K562 (cell line): ENCODE measurements around the gene ANKS1A. TPM values are rescaled to one million over a fixed set of nuclear protein-coding genes. Genes with fewer than 3 reads are reported as not detected.
"Not testable (repeated sequence)": the region's sequence is repeated elsewhere in the genome, so short reads cannot be mapped to it uniquely, and the experiment has no call there.

ENCODE experiments used
- ATAC-seq: fragments of 200-7000 bp; cut with Tn5 transposase; 3 replicates; pipeline ENCODE4 v1.9.1; 2020; ENCODE audit warnings: moderate library complexity
- BruUV-seq: library from RNA; stranded (reverse); fragments of 400-500 nt; replicated peaks from 2 replicates; lab custom pipeline; 2021; lab: Mats Ljungman, UMichigan
- CTCF ChIA-PET: fragments of 300-600 bp; formaldehyde crosslinking; extraction: SDS; loops from one replicate; lab custom pipeline; 2021; ENCODE audit warnings: low intra/inter-chr PET ratio; lab: Yijun Ruan, JAX
- POLR2A ChIA-PET: fragments of 300-600, 350-650 bp; sonication (Branson Sonifier 250); formaldehyde crosslinking; extraction: SDS; loops from one replicate; lab custom pipeline; 2021; ENCODE audit warnings: antibody characterized with exemption, inconsistent platforms; lab: Yijun Ruan, JAX
- DNase-seq, 4 experiments: peaks; one replicate each; pipeline versions ENCODE4 v3.0.0 to v3.0.0-alpha.2; 2011 to 2018; ENCODE audit warnings: low spot score in 3 of 4, mixed read lengths in 3 of 4; ENCODE audit errors: extremely low read depth in 1 of 4
- FAIRE-seq: peaks from 2 replicates; lab custom pipeline; 2011; peaks lifted over from hg19 to GRCh38; lab: Jason Lieb, UNC
- H2AFZ ChIP-seq: 2 replicates; pipeline ENCODE4 v1.6.0; 2011; ENCODE audit warnings: low read depth, low read length, control low read depth, inconsistent platforms
- H3K27ac ChIP-seq: fragments of 200-600 bp; 3 replicates; pipeline ENCODE4 v1.8.0; 2011; ENCODE audit warnings: low read depth, mild to moderate bottlenecking, control low read depth, inconsistent platforms, low read length, moderate library complexity, mixed read lengths; ENCODE audit errors: extremely low read depth
- H3K27me3 ChIP-seq, 2 experiments: fragments of 300-600 bp in 1 of 2; 2 replicates in 1 of 2; 3 replicates in 1 of 2; pipeline versions ENCODE4 v1.6.0 to v1.8.0; 2011; ENCODE audit warnings: inconsistent platforms in 2 of 2, low read length in 2 of 2, mild to moderate bottlenecking in 1 of 2, mixed read lengths in 1 of 2, moderate library complexity in 1 of 2; ENCODE audit not compliant: control insufficient read depth in 2 of 2, insufficient read depth in 2 of 2
- H3K36me3 ChIP-seq: fragments of 300-600 bp; 3 replicates; pipeline ENCODE4 v1.8.0; 2011; ENCODE audit warnings: mild to moderate bottlenecking, low read length, inconsistent platforms; ENCODE audit not compliant: control insufficient read depth, insufficient read depth
- H3K4me1 ChIP-seq, 2 experiments: fragments of 200-600 bp in 1 of 2; replicated peaks in 1 of 2; 2 replicates in 1 of 2; 3 replicates in 1 of 2; pipeline versions ENCODE4 v1.5.1 to v1.8.0; 2011; ENCODE audit warnings: inconsistent platforms in 2 of 2, low read length in 2 of 2, mild to moderate bottlenecking in 1 of 2, mixed read lengths in 1 of 2, moderate library complexity in 1 of 2; ENCODE audit not compliant: control insufficient read depth in 2 of 2, insufficient read depth in 2 of 2
- H3K4me2 ChIP-seq: 2 replicates; pipeline ENCODE4 v1.6.1; 2011; ENCODE audit warnings: low read length, control low read depth, inconsistent platforms, mixed read lengths; ENCODE audit not compliant: insufficient read depth
- H3K4me3 ChIP-seq: fragments of 200-600 bp; sonication (generic), shearing (Covaris generic); 2 replicates; pipeline ENCODE4 v1.5.1; 2016; ENCODE audit warnings: control low read depth, inconsistent platforms
- H3K79me2 ChIP-seq: fragments of 200-600 bp; 3 replicates; pipeline ENCODE4 v1.8.0; 2011; ENCODE audit warnings: low read length, inconsistent platforms; ENCODE audit not compliant: control insufficient read depth, insufficient read depth
- H3K9ac ChIP-seq, 2 experiments: 2 replicates each; pipeline versions ENCODE4 v1.6.0 to v1.6.1; 2011; ENCODE audit warnings: low read depth in 2 of 2, low read length in 2 of 2, control low read depth in 1 of 2, inconsistent platforms in 1 of 2, mild to moderate bottlenecking in 1 of 2, mixed read lengths in 1 of 2; ENCODE audit not compliant: insufficient read depth in 1 of 2
- H3K9me1 ChIP-seq: one replicate; pipeline ENCODE4 v1.6.0; 2011; ENCODE audit warnings: inconsistent platforms, mild to moderate bottlenecking, low read length, moderate library complexity; ENCODE audit not compliant: control insufficient read depth, insufficient read depth
- H3K9me3 ChIP-seq: replicated peaks from 2 replicates; pipeline ENCODE4 v1.5.1; 2011; ENCODE audit warnings: low read depth, low read length, inconsistent platforms; ENCODE audit not compliant: control insufficient read depth, insufficient read depth
- H4K20me1 ChIP-seq: replicated peaks from 2 replicates; pipeline ENCODE4 v1.6.1; 2011; ENCODE audit warnings: low read length, inconsistent platforms, mixed read lengths; ENCODE audit not compliant: control insufficient read depth, insufficient read depth
- EHMT2 ChIP-seq: fragments of 450-650 bp; IDR thresholded peaks from 2 replicates; pipeline ENCODE4 v1.6.1; 2018; ENCODE audit warnings: antibody characterized with exemption
- HMG20B ChIP-seq: fragments of 250-450 bp; sonication (Bioruptor Pico); IDR thresholded peaks from 2 replicates; pipeline ENCODE4 v1.5.0; 2021; ENCODE audit warnings: mild to moderate bottlenecking
- MCM2 ChIP-seq: fragments of 450-650 bp; IDR thresholded peaks from 2 replicates; pipeline ENCODE4 v1.6.1; 2017; ENCODE audit warnings: low read depth, mild to moderate bottlenecking
- RBM14 ChIP-seq: fragments of 200-400 bp; formaldehyde crosslinking; IDR thresholded peaks from 2 replicates; pipeline ENCODE4 v1.6.1; 2018; ENCODE audit warnings: low read depth, mild to moderate bottlenecking, low read length, moderate library complexity, borderline replicate concordance; ENCODE audit not compliant: insufficient read depth
- ZNF324 ChIP-seq: fragments of 250-450 bp; sonication (Bioruptor Pico); IDR thresholded peaks from 2 replicates; pipeline ENCODE4 v1.4.0; 2020; ENCODE audit warnings: mild to moderate bottlenecking
- ZNF766 ChIP-seq: fragments of 200-800 bp; sonication (Bioruptor generic); conservative IDR thresholded peaks from 2 replicates; pipeline ENCODE4 v1.6.1; 2016; ENCODE audit warnings: missing genetic modification characterization, missing compliant biosample characterization
- WGBS: fragments of 100-300 bp; shearing (Covaris generic); methylation state at CpG from one replicate; pipeline ENCODE4 v1.1.6; 2016; ENCODE audit warnings: low coverage, mixed read lengths; ENCODE audit not compliant: insufficient coverage; ENCODE audit errors: missing lambda C conversion rate; 5-methylcytosine and 5-hydroxymethylcytosine counted together
- in situ Hi-C: fragments of 300-500 bp; cut with MboI; formaldehyde crosslinking; loops from 4 replicates; pipeline ENCODE4 v1.15.0; 2018; ENCODE audit warnings: inconsistent platforms, mixed read lengths
- intact Hi-C: fragments of 100-400 bp; cut with micrococcal nuclease; formaldehyde crosslinking; loops from 2 replicates; pipeline ENCODE4 v1.14.2; 2022
- polyA plus RNA-seq, 8 experiments: library from polyadenylated mRNA; depleted of rRNA in 4 of 8; stranded (reverse) in 5 of 8; unstranded in 3 of 8; fragments of >200 nt; fragmentation: Nextera tagmentation in 2 of 8; fragmentation: Illumina TruSeq in 1 of 8; extraction: Ambion mirVana in 2 of 8; extraction: Trizol in 1 of 8; gene quantifications; 2 replicates each; pipeline versions ENCODE4 v1.2.1 to v1.2.3, GENCODE V29; 2011 to 2014; ENCODE audit warnings: inconsistent platforms in 1 of 8, missing spikeins in 1 of 8
- total RNA-seq, 7 experiments: library from RNA; depleted of rRNA in 6 of 7; stranded (reverse); fragments of >200 nt in 6 of 7; fragmentation: Illumina TruSeq in 2 of 7; extraction: Trizol in 2 of 7; gene quantifications; 2 replicates each; pipeline versions ENCODE4 v1.2.1 to v1.2.3, GENCODE V29; 2011 to 2021; ENCODE audit warnings: low replicate concordance in 1 of 7
- TF ChIP-seq, protein P1 (sequence below): fragments of 250-450 bp; sonication (Bioruptor Pico); IDR thresholded peaks from 2 replicates; pipeline ENCODE4 v1.5.0; 2020; ENCODE audit warnings: mild to moderate bottlenecking, borderline replicate concordance

The ANKS1A gene
- total and polyA plus RNA-seq, 9 of the 15 experiments (the other 6 are each of a cell fraction or from before 2014, with no cell fraction given) = 1.1 to 13.8 (median 5.3) TPM

DNA sequence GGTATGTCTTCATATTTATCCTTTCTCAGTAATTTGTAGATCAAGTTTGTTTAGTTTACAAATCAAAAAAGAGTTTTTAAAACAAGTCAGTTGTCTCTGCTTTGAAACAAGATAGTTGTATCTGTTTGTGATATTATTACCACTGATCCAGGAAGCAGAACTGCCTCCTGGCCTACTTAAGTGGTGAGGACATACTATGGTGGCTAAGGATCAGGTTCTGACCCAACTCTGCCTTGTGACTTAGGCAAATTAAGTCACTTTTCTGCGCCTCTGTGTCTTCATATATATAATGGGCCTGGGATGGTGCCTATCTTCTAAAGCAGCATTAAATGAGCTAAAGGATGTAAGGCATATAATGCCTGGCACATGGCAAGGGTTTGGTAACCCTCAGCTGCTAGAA, 8.7 kb downstream of the ANKS1A start (continued):
- TF ChIP-seq, protein P1, sequence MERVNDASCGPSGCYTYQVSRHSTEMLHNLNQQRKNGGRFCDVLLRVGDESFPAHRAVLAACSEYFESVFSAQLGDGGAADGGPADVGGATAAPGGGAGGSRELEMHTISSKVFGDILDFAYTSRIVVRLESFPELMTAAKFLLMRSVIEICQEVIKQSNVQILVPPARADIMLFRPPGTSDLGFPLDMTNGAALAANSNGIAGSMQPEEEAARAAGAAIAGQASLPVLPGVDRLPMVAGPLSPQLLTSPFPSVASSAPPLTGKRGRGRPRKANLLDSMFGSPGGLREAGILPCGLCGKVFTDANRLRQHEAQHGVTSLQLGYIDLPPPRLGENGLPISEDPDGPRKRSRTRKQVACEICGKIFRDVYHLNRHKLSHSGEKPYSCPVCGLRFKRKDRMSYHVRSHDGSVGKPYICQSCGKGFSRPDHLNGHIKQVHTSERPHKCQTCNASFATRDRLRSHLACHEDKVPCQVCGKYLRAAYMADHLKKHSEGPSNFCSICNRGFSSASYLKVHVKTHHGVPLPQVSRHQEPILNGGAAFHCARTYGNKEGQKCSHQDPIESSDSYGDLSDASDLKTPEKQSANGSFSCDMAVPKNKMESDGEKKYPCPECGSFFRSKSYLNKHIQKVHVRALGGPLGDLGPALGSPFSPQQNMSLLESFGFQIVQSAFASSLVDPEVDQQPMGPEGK (CRISPR knock-in tag) = no peak
- no peak for TF ChIP-seq ZNF324
- TF ChIP-seq MCM2 = no peak
- no peak for TF ChIP-seq ZNF766 (CRISPR knock-in tag)
- no peak for TF ChIP-seq EHMT2
- no peak for TF ChIP-seq RBM14
- TF ChIP-seq HMG20B = no peak
- TF ChIP-seq, all 486 proteins: peak for 0

DNA sequence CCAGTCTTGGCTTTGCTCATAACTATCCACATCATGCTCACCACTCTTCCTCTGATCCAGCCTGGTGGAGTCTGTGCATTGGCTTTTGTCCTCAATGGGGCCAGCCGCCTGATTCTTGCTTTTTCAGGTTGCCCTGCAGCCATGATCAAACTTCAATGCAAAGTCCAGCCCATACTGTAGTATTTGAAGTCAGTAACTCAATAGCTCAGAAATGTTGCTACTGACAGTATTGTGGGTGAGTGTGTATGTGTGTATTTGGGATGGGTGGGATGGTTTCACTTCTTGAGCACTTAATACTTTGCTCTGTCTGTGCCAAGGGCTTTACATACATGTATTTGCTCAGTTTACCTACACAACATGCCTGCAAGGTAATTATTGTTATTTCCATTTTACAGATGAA, 10.7 kb downstream of the ANKS1A start:
- H3K27me3 ChIP-seq, intact Hi-C loops, H3K27ac ChIP-seq, H2AFZ ChIP-seq, ATAC-seq, H3K9me1 ChIP-seq, H3K9me3 ChIP-seq, in situ Hi-C loops, H3K4me1 ChIP-seq, BruUV-seq, FAIRE-seq, H4K20me1 ChIP-seq, H3K36me3 ChIP-seq, H3K4me3 ChIP-seq, H3K79me2 ChIP-seq, H3K4me2 ChIP-seq, CTCF ChIA-PET, H3K9ac ChIP-seq, DNase-seq: not testable (repeated sequence)
- 67% methylated on average over 1 of the region's 1 CpG for WGBS
- POLR2A ChIA-PET = interaction anchor here (0.8 to 1.2 kb wide), 2 partner anchors 10 to 270 kb away, joined by 3 to 5 read pairs; no protein-coding TSS in a partner anchor
